AG04449 (cell line): ENCODE data around the gene DBET.
"Not testable (repeated sequence)": the region's sequence is repeated elsewhere in the genome, so short reads cannot be mapped to it uniquely, and the experiment has no call there.

ENCODE experiments used
- CTCF ChIA-PET: fragments of 350-600 bp; formaldehyde crosslinking; extraction: SDS; loops from one replicate; lab custom pipeline; 2021; ENCODE audit warnings: antibody characterized with exemption; lab: Yijun Ruan, JAX
- POLR2A ChIA-PET: fragments of 400-600, 350-600 bp; formaldehyde crosslinking; extraction: SDS; loops from one replicate; lab custom pipeline; 2020; ENCODE audit warnings: antibody characterized with exemption, inconsistent platforms; lab: Yijun Ruan, JAX
- DNase-seq: peaks from one replicate; pipeline ENCODE4 v3.0.0-alpha.2; 2010; ENCODE audit warnings: low read depth, low spot score
- H3K4me3 ChIP-seq: 2 replicates; pipeline ENCODE4 v1.5.1; 2011; ENCODE audit warnings: low read depth, mild to moderate bottlenecking, control low read depth, low read length

Gene DBET

GRCh38 chr4:190049378-190050239 lies 14.7 kb upstream of the DBET start:
- H3K4me3 ChIP-seq, CTCF ChIA-PET, POLR2A ChIA-PET, DNase-seq: not testable (repeated sequence)

GRCh38 chr4:190058997-190059396 lies 5.3 kb upstream of the DBET start:
- POLR2A ChIA-PET, CTCF ChIA-PET, DNase-seq, H3K4me3 ChIP-seq: not testable (repeated sequence)

- DNase-seq, CTCF ChIA-PET, H3K4me3 ChIP-seq, POLR2A ChIA-PET: not testable (repeated sequence)
Measured at GRCh38 chr4:190064805-190065204, 503 bp downstream of the DBET start.

GRCh38 chr4:190068351-190068750 lies 4.0 kb downstream of the DBET start:
- DNase-seq, H3K4me3 ChIP-seq, CTCF ChIA-PET, POLR2A ChIA-PET: not testable (repeated sequence)

GRCh38 chr4:190093052-190093451 lies 28.8 kb downstream of the DBET start:
- H3K4me3 ChIP-seq, CTCF ChIA-PET, DNase-seq, POLR2A ChIA-PET: not testable (repeated sequence)

- CTCF ChIA-PET, H3K4me3 ChIP-seq, DNase-seq, POLR2A ChIA-PET: not testable (repeated sequence)
Measured at GRCh38 chr4:190094031-190094430, 29.7 kb downstream of the DBET start.

- CTCF ChIA-PET, POLR2A ChIA-PET, DNase-seq, H3K4me3 ChIP-seq: not testable (repeated sequence)
Measured at GRCh38 chr4:190095335-190095734, 31.0 kb downstream of the DBET start.

- DNase-seq, H3K4me3 ChIP-seq, POLR2A ChIA-PET, CTCF ChIA-PET: not testable (repeated sequence)
Measured at GRCh38 chr4:190099605-190100004, 35.3 kb downstream of the DBET start.

GRCh38 chr4:190101525-190101924 lies 37.2 kb downstream of the DBET start:
- CTCF ChIA-PET, POLR2A ChIA-PET, H3K4me3 ChIP-seq: not testable (repeated sequence)

GRCh38 chr4:190106191-190106590 lies 41.9 kb downstream of the DBET start:
- CTCF ChIA-PET, POLR2A ChIA-PET, DNase-seq, H3K4me3 ChIP-seq: not testable (repeated sequence)

More at GRCh38 chr4:190101525-190101924, 37.2 kb downstream of the DBET start:
- DNase-seq, result not testable (repeated sequence)

- POLR2A ChIA-PET, H3K4me3 ChIP-seq, CTCF ChIA-PET, DNase-seq: not testable (repeated sequence)
Measured at GRCh38 chr4:190106611-190107480, 42.5 kb downstream of the DBET start.

- H3K4me3 ChIP-seq, CTCF ChIA-PET, DNase-seq, POLR2A ChIA-PET: not testable (repeated sequence)
Measured at GRCh38 chr4:190107766-190108485, 43.6 kb downstream of the DBET start.

- DNase-seq, POLR2A ChIA-PET, CTCF ChIA-PET, H3K4me3 ChIP-seq: not testable (repeated sequence)
Measured at GRCh38 chr4:190108756-190109155, 44.5 kb downstream of the DBET start.

GRCh38 chr4:190109390-190110011 lies 45.2 kb downstream of the DBET start:
- POLR2A ChIA-PET, DNase-seq, H3K4me3 ChIP-seq, CTCF ChIA-PET: not testable (repeated sequence)

- DNase-seq, CTCF ChIA-PET, H3K4me3 ChIP-seq, POLR2A ChIA-PET: not testable (repeated sequence)
Measured at GRCh38 chr4:190110033-190110432, 45.7 kb downstream of the DBET start.
